Neural cell (in vitro differentiated cells): ENCODE measurements around the gene KDM4C. TPM values are rescaled to one million over a fixed set of nuclear protein-coding genes. Genes with fewer than 3 reads are reported as not detected.

Source experiments
- H2AFZ ChIP-seq: fragments of 200-600, 300-800 bp; sonication (generic), shearing (Covaris generic); 2 replicates; pipeline ENCODE4 v1.6.0; 2014; ENCODE audit warnings: low read depth, mild to moderate bottlenecking, antibody characterized with exemption, low read length, moderate library complexity
- H3F3A ChIP-seq: fragments of 200-600 bp; shearing (Covaris generic); 2 replicates; pipeline ENCODE4 v1.6.1; 2016; ENCODE audit warnings: mild to moderate bottlenecking, moderate library complexity, mixed read lengths, antibody characterized with exemption, low read length; ENCODE audit not compliant: insufficient read depth, poor library complexity, severe bottlenecking
- H3K27ac ChIP-seq: fragments of 200-600, 300-800 bp; sonication (generic), shearing (Covaris generic); 2 replicates; pipeline ENCODE4 v1.5.1; 2014; ENCODE audit warnings: mild to moderate bottlenecking, low read length, moderate library complexity
- H3K27me3 ChIP-seq: fragments of 300-800, 200-600 bp; sonication (generic), shearing (Covaris generic); 2 replicates; pipeline ENCODE4 v1.6.0; 2014; ENCODE audit warnings: mild to moderate bottlenecking, low read depth, low read length, moderate library complexity; ENCODE audit not compliant: insufficient read depth
- H3K36me3 ChIP-seq: fragments of 300-800, 200-600 bp; sonication (generic), shearing (Covaris generic); 2 replicates; pipeline ENCODE4 v1.5.1; 2014; ENCODE audit warnings: mild to moderate bottlenecking, antibody characterized with exemption, low read length, moderate library complexity; ENCODE audit not compliant: insufficient read depth
- H3K4me2 ChIP-seq: fragments of 300-800, 200-600 bp; sonication (generic), shearing (Covaris generic); 2 replicates; pipeline ENCODE4 v1.6.0; 2014; ENCODE audit warnings: mild to moderate bottlenecking, low read length
- H3K4me3 ChIP-seq: fragments of 300-800, 200-600 bp; sonication (generic), shearing (Covaris generic); 2 replicates; pipeline ENCODE4 v1.5.1; 2014; ENCODE audit warnings: mild to moderate bottlenecking, low read length, moderate library complexity
- H3K79me2 ChIP-seq: fragments of 200-600 bp; shearing (Covaris generic); replicated peaks from 2 replicates; pipeline ENCODE4 v1.6.0; 2014; ENCODE audit warnings: mild to moderate bottlenecking, low read length, moderate library complexity; ENCODE audit not compliant: insufficient read depth
- H3K9ac ChIP-seq: fragments of 300-800, 200-600 bp; sonication (generic), shearing (Covaris generic); 2 replicates; pipeline ENCODE4 v1.6.1; 2016; ENCODE audit warnings: mild to moderate bottlenecking, low read length, mixed read lengths
- H3K9me2 ChIP-seq: fragments of 200-600 bp; shearing (Covaris generic); 2 replicates; pipeline ENCODE4 v1.6.1; 2016; ENCODE audit warnings: mild to moderate bottlenecking, low read length, mixed read lengths; ENCODE audit not compliant: insufficient read depth
- H3K9me3 ChIP-seq: fragments of 200-600, 300-800 bp; sonication (generic), shearing (Covaris generic); 2 replicates; pipeline ENCODE4 v1.6.1; 2016; ENCODE audit warnings: mild to moderate bottlenecking, mixed run types, low read length, moderate library complexity, mixed read lengths
- H4K20me1 ChIP-seq: fragments of 200-600 bp; shearing (Covaris generic); 2 replicates; pipeline ENCODE4 v1.6.1; 2016; ENCODE audit warnings: mild to moderate bottlenecking, mixed run types; ENCODE audit not compliant: insufficient read depth
- CTCF ChIP-seq: fragments of 450-650 bp; IDR thresholded peaks from 2 replicates; pipeline ENCODE4 v1.5.1; 2014; ENCODE audit warnings: antibody characterized with exemption, mild to moderate bottlenecking, moderate library complexity; ENCODE audit not compliant: poor library complexity, severe bottlenecking
- EP300 ChIP-seq: fragments of 450-650 bp; conservative IDR thresholded peaks from 2 replicates; pipeline ENCODE4 v1.6.1; 2014; ENCODE audit warnings: antibody characterized with exemption, mild to moderate bottlenecking, moderate library complexity; ENCODE audit not compliant: poor library complexity, severe bottlenecking
- EZH2 ChIP-seq: fragments of 200-600, 300-800 bp; shearing (Covaris generic), sonication (generic); IDR thresholded peaks from 2 replicates; pipeline ENCODE4 v1.6.1; 2014; ENCODE audit warnings: antibody characterized with exemption, low read length, borderline replicate concordance, mild to moderate bottlenecking; ENCODE audit not compliant: insufficient read depth, poor library complexity, severe bottlenecking
- MXI1 ChIP-seq: fragments of 450-650 bp; conservative IDR thresholded peaks from 2 replicates; pipeline ENCODE4 v1.6.1; 2014; ENCODE audit warnings: antibody characterized with exemption, mild to moderate bottlenecking; ENCODE audit not compliant: poor library complexity, severe bottlenecking
- POLR2AphosphoS5 ChIP-seq: IDR thresholded peaks from 2 replicates; pipeline ENCODE4 v1.6.1; 2012
- RAD21 ChIP-seq: fragments of 450-650 bp; conservative IDR thresholded peaks from 2 replicates; pipeline ENCODE4 v1.6.1; 2014; ENCODE audit warnings: antibody characterized with exemption, mild to moderate bottlenecking, moderate library complexity
- REST ChIP-seq: IDR thresholded peaks from 2 replicates; pipeline ENCODE4 v1.6.1; 2012; ENCODE audit warnings: borderline replicate concordance
- SMC3 ChIP-seq: fragments of 450-650 bp; conservative IDR thresholded peaks from 2 replicates; pipeline ENCODE4 v1.6.1; 2014; ENCODE audit warnings: antibody characterized with exemption, mild to moderate bottlenecking, moderate library complexity; ENCODE audit not compliant: poor library complexity
- TAF1 ChIP-seq: IDR thresholded peaks from 2 replicates; pipeline ENCODE4 v1.6.1; 2012; ENCODE audit warnings: low read depth
- polyA plus RNA-seq: library from polyadenylated mRNA; depleted of rRNA; stranded (reverse); fragments of >200 nt; gene quantifications from 2 replicates; pipeline ENCODE4 v1.2.3, GENCODE V29; 2014

The KDM4C gene
- polyA plus RNA-seq, 1 donor from 2014 or later = 21.1 TPM

- Histone ChIP-seq H3K36me3 (no peaks in the 10 kb centered on the region), H3K9ac (no peak overlapping the region), H3K9me3 (no peaks in the 10 kb centered on the region), H3K4me2 (no peak overlapping the region), H2AFZ (no peak overlapping the region), H3K9me2 (no peaks in the 10 kb centered on the region), H3K27ac (no peak overlapping the region), H3F3A (no peaks in the 10 kb centered on the region), H4K20me1 (no peaks in the 10 kb centered on the region), H3K27me3 (no peaks in the 10 kb centered on the region), H3K79me2 (no peaks in the 10 kb centered on the region), H3K4me3 (no peak overlapping the region)
- TF ChIP-seq TAF1 (no peak), CTCF (no peak), POLR2AphosphoS5 (no peak), EZH2 (no peak), MXI1 (no peak), REST (no peak), RAD21 (no peak), SMC3 (no peak), EP300 (no peak)
These were observed 250.6 kb downstream of the KDM4C start for GRCh38 chr9:7008411-7008810.

- H4K20me1 ChIP-seq = no peaks in the 10 kb centered on the region
- TF ChIP-seq SMC3 = no peak
- TF ChIP-seq MXI1 = no peak
- no peak for TF ChIP-seq EZH2
- no peak for TF ChIP-seq POLR2AphosphoS5
- no peak for TF ChIP-seq CTCF
- no peak for TF ChIP-seq RAD21
- TF ChIP-seq EP300 = no peak
- no peak for TF ChIP-seq REST
- no peak for TF ChIP-seq TAF1
- H3K9me3 ChIP-seq = no peaks in the 10 kb centered on the region
- H3K27ac ChIP-seq = no peak overlapping the region
- no peak overlapping the region for H3K4me3 ChIP-seq
- no peaks in the 10 kb centered on the region for H3K9me2 ChIP-seq
- H3F3A ChIP-seq = no peaks in the 10 kb centered on the region
- H2AFZ ChIP-seq = no peak overlapping the region
- H3K4me2 ChIP-seq = no peak overlapping the region
- no peaks in the 10 kb centered on the region for H3K79me2 ChIP-seq
- H3K27me3 ChIP-seq = no peaks in the 10 kb centered on the region
- no peaks in the 10 kb centered on the region for H3K36me3 ChIP-seq
- no peak overlapping the region for H3K9ac ChIP-seq
These were observed 251.3 kb downstream of the KDM4C start for GRCh38 chr9:7009065-7009464.
